ENCODE measurements around the gene NACC2. TPM values are rescaled to one million over a fixed set of nuclear protein-coding genes. Genes with fewer than 3 reads are reported as not detected.

The NACC2 gene
- total and polyA plus RNA-seq, 2 of the 8 experiments (the other 6 are each of a cell fraction or from before 2014, with no cell fraction given) = 8.3 to 14.0 TPM

- TF ChIP-seq RNF2 (IDR thresholded peaks at IDR 0.05; ENCODE audit: borderline replicate concordance, low read depth, low read length, missing control alignments, poor library complexity, severe bottlenecking) (no peak), CBX5 (IDR thresholded peaks at IDR 0.05; ENCODE audit: low read depth, low read length) (no peak), HDAC6 (IDR thresholded peaks at IDR 0.05; ENCODE audit: low read depth, low read length) (no peak), CEBPB (IDR thresholded peaks at IDR 0.05; ENCODE audit: low read depth, low read length) (no peak), CREB1 (IDR thresholded peaks at IDR 0.05) (no peak), SAP30 (IDR thresholded peaks at IDR 0.05; ENCODE audit: insufficient read depth, insufficient replicate concordance, low read length) (no peak), EZH2 (IDR thresholded peaks at IDR 0.05; ENCODE audit: low read depth, low read length, severe bottlenecking) (no peak)
Observed at GRCh38 chr9:136039488-136039887, 55.6 kb downstream of the NACC2 start (continued).
